OCI-LY1 (cell line): ENCODE results near the gene ADGB.

ENCODE experiments used
- EZH2 ChIP-seq: fragments of 200-600 bp; sonication (generic), shearing (Covaris generic); IDR thresholded peaks from 2 replicates; pipeline ENCODE4 v1.8.0; 2017; ENCODE audit warnings: borderline replicate concordance, mixed run types, mild to moderate bottlenecking, antibody characterized with exemption, low read length, moderate library complexity, mixed read lengths
- TF ChIP-seq, protein P1 (sequence below): fragments of 200-600 bp; sonication (generic), shearing (Covaris generic); IDR thresholded peaks from 2 replicates; pipeline ENCODE4 v1.5.1; 2017; ENCODE audit warnings: mild to moderate bottlenecking, antibody characterized with exemption, low read length, moderate library complexity, mixed read lengths

DNA sequence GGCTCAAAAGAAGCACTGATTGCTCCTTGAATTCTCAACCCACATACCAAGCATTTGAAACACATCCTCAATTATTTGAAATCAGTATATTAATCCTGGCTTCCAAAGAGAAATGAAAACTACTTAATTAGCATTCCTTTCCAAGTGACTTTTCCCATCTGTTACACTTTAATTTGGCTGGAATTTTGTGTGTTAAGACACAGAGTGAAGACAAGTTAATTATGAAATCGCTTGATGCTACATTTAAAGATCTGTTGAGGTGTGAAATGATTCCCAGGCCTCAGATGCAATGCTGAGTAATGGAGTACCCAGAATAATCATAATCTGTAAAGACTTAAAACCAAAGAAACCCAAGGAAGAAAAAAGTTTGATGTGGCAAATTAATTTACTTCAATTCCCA, 241.4 kb downstream of the ADGB start:
- TF ChIP-seq, protein P1, sequence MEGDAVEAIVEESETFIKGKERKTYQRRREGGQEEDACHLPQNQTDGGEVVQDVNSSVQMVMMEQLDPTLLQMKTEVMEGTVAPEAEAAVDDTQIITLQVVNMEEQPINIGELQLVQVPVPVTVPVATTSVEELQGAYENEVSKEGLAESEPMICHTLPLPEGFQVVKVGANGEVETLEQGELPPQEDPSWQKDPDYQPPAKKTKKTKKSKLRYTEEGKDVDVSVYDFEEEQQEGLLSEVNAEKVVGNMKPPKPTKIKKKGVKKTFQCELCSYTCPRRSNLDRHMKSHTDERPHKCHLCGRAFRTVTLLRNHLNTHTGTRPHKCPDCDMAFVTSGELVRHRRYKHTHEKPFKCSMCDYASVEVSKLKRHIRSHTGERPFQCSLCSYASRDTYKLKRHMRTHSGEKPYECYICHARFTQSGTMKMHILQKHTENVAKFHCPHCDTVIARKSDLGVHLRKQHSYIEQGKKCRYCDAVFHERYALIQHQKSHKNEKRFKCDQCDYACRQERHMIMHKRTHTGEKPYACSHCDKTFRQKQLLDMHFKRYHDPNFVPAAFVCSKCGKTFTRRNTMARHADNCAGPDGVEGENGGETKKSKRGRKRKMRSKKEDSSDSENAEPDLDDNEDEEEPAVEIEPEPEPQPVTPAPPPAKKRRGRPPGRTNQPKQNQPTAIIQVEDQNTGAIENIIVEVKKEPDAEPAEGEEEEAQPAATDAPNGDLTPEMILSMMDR, result no peak
- TF ChIP-seq EZH2, result no peak
